Fibroblast of villous mesenchyme (primary cell): ENCODE data around the gene NCMAP. TPM values are rescaled to one million over a fixed set of nuclear protein-coding genes. Genes with fewer than 3 reads are reported as not detected.

Experiments
- DNase-seq: peaks from one replicate; pipeline ENCODE4 v3.0.0-alpha.2; 2010; ENCODE audit warnings: low read depth
- H3K4me3 ChIP-seq: 2 replicates; pipeline ENCODE4 v1.5.1; 2011; ENCODE audit warnings: low read depth, mild to moderate bottlenecking, low read length
- total RNA-seq: library from RNA; depleted of rRNA; stranded (reverse); fragments of >200 nt; gene quantifications from 2 replicates; pipeline ENCODE4 v1.2.3, GENCODE V29; 2012
- TF ChIP-seq, protein P1 (sequence below): IDR thresholded peaks from 2 replicates; pipeline ENCODE4 v1.5.1; 2012; ENCODE audit warnings: low read depth, mild to moderate bottlenecking, low read length; ENCODE audit not compliant: insufficient read depth

NCMAP gene
- total RNA-seq, 1 donor: not detected

DNA sequence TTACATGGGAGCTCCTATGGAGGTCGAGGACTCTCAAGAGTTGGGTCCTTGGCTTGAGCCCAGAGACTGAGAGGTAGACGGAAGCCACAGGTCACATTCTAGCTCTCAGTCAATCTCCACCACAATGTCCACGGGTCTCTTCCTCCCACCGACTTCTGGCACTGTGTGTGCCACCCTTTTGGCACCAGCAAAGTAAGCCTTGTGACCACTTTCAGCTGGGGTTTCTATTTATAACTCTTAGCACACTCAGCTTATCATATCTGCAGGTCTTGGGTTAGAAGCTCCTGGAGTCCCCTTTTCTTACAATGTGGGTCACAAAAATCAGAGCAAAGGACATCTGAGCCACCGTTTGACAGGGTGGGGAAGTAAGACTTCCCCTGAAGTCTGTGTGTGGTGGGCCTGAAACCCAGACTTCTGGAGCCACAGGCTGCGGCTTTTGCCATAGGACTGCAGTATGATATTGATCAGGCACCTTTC, 28.3 kb downstream of the NCMAP start:
- no peak overlapping the region for H3K4me3 ChIP-seq
- no peak for DNase-seq
- TF ChIP-seq, protein P1, sequence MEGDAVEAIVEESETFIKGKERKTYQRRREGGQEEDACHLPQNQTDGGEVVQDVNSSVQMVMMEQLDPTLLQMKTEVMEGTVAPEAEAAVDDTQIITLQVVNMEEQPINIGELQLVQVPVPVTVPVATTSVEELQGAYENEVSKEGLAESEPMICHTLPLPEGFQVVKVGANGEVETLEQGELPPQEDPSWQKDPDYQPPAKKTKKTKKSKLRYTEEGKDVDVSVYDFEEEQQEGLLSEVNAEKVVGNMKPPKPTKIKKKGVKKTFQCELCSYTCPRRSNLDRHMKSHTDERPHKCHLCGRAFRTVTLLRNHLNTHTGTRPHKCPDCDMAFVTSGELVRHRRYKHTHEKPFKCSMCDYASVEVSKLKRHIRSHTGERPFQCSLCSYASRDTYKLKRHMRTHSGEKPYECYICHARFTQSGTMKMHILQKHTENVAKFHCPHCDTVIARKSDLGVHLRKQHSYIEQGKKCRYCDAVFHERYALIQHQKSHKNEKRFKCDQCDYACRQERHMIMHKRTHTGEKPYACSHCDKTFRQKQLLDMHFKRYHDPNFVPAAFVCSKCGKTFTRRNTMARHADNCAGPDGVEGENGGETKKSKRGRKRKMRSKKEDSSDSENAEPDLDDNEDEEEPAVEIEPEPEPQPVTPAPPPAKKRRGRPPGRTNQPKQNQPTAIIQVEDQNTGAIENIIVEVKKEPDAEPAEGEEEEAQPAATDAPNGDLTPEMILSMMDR: no peak

DNA sequence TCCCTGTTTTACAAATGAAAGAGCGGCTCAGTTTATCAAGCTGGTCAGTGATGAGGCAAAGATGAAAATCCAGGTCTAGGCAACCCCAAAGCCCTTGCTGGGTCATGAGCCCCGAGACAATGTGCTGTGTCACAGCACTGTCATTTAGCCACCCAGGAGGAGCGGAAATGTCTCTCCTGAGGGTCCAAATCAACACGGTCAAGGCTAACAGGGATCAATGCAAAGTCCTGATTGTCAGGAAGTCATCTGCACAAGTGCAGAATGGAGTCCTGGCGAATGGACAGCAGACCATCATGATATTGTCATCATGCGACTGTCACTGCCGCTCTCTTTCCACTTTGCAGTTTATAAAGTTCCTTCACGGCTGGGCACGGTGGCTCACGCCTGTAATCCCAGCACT, 30.2 kb downstream of the NCMAP start:
- H3K4me3 ChIP-seq: no peak overlapping the region
- TF ChIP-seq, protein P1: no peak
- DNase-seq: no peak

DNA sequence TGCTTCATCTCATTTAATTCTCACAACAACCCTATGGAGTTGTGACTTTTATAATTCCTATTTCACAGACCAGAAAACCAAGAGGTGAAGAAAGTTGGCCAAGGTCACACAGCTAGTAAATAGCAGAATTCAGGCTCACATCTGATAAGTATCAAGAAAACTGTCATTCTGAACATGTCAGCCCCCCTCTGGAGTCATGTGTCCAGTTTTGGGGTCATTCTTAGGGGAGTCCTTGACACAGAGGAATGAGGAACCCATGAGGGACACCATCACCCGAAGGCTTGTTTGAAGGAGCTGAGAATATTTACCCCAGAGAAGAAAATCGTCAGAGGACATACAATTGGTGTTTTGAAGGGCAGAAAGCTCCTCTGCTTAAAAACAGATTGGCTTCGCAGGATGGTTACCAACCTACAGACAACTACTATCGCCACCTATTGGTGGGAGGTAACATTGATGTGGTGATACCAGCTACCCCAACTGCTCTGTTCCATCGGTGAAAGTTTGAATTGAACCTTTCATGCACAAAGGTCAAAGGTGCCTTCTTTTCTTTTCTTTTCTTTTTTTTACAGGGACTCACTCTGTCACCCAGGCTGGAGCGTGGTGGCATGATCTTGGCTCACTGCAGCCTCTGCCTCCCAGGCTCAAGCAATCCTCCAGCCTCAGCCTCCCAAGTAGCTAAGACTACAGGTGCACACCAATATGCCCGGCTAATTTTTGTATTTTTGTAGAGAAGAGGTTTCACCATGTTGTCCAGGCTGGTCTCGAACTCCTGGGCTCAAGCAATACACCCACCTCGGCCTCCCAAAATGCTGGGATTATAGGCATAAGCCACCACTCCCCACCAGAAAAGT, 31.3 kb downstream of the NCMAP start:
- peak; percentile 53 for DNase-seq
- H3K4me3 ChIP-seq: no peak overlapping the region
- TF ChIP-seq, protein P1: peak; percentile 82

DNA sequence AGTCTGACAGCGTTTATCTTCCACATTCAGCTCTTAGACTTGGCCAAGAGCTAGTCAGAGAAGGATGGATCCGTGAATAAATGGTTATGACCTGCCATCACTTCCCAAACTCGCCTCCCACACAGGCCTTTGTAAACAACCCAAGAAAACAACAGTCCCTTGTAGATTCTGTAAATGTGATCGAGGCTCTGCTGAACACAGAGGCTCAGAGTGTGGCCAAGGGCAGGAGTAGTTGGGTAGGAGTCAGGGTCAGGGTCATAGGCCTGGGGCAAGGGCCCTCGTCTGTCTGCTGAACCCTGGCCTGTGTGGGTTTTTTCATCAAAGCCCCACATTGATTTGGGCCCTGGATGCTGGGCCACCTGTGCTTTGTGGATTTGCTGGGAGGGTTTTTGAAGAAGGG, 32.7 kb downstream of the NCMAP start:
- no peak for DNase-seq
- no peak overlapping the region for H3K4me3 ChIP-seq

DNA sequence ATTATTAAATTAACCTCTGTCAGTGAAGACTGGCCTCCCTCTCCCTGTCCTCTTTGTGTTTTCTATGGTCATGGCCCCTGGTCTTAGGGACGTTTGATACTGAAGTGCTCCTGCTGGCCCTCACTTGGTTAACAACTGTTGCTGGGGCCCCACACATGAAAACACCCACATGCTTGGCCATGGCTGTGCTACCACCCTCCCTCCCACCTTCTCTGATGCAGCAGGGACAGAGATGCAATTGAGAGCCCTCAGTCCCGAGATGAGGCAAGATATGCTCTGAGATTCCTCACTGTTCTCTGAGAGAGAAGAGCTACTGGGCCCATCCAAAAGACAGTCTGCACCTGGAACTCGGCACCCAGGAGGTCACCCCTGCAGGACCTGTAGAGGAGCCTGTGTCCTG, 33.3 kb downstream of the NCMAP start:
- no peak for DNase-seq
- no peak overlapping the region for H3K4me3 ChIP-seq
- TF ChIP-seq, protein P1: no peak

More for the DNA sequence above, 32.7 kb downstream of the NCMAP start:
- TF ChIP-seq, protein P1: no peak

DNA sequence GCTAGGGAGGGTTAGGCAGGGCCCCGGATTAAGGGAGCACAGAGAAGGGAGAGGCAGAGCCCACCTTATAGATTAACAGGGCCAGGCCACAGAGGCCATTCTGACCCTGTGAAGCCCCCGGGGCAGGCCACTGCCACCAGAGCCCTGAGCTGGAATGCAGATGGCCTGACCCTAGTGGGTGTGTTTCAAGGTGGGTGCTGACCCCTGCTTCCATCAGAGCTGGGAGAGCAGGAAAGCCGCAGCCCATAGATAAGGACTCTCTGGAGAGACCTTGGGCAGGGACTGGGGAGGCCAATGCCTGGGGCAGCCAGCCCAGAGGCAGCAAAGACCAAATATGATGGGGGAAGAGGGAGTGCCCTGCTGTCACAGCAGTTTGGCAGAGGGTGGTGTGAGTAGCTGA, 35.9 kb downstream of the NCMAP start:
- TF ChIP-seq, protein P1: no peak
- no peak overlapping the region for H3K4me3 ChIP-seq
- DNase-seq: no peak

DNA sequence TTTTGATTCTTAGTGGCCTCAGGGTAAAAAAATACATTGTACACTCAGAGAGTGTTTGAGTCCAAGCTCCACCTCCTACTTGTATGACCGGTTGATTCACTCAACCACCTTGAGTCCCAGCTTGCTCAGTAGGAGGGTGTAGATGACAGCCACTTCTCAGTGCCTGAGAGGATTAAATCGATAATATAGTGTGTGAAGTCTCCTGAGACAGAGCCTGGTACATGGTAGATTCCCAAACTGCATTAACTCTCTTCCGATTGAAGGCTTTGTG, 38.4 kb downstream of the NCMAP start:
- TF ChIP-seq, protein P1: no peak
- no peak for DNase-seq
- H3K4me3 ChIP-seq: no peak overlapping the region
